ENCODE results near the gene TBC1D16.

DNA sequence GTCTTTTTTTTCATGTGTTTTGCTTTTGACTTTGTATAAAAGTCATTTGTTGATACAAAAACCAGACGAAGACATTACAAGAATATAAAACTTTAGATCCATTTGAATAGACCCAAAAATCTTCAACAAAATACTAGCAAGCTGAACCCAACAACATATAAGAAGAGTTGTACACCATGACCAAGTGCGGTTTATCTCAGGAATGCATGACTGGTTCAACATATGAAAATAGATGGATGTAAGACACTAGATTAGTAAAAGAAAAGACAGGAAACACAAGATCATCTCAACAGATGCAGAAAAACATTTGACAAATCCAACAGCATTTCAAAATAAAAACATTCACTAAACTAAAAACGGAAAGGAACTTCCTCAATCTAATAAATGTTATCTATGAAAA lies 69.0 kb downstream of the TBC1D16 start:
- TF ChIP-seq EZH2 (IDR thresholded peaks at IDR 0.05; ENCODE audit: insufficient read depth, poor library complexity, severe bottlenecking), result no peak
- no peak for TF ChIP-seq EZH2phosphoT487 (IDR thresholded peaks at IDR 0.05; ENCODE audit: insufficient read depth, low read depth)

All from GM23248 (cell line).